ENCODE measurements around the gene IP6K3. TPM values are rescaled to one million over a fixed set of nuclear protein-coding genes. Genes with fewer than 3 reads are reported as not detected.

The IP6K3 gene, protein sequence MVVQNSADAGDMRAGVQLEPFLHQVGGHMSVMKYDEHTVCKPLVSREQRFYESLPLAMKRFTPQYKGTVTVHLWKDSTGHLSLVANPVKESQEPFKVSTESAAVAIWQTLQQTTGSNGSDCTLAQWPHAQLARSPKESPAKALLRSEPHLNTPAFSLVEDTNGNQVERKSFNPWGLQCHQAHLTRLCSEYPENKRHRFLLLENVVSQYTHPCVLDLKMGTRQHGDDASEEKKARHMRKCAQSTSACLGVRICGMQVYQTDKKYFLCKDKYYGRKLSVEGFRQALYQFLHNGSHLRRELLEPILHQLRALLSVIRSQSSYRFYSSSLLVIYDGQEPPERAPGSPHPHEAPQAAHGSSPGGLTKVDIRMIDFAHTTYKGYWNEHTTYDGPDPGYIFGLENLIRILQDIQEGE
- total RNA-seq (under 1 TPM in 1 of 2 donors, not detected in 1; 0.16 TPM), polyA plus RNA-seq (ENCODE audit: insufficient read depth, low read depth, low replicate concordance) (0.15 TPM)
- long read RNA-seq, donor 1 = 0 reads
- long read RNA-seq, donor 2 = 0 reads

- WGBS, 2 donors = 78 to 82% methylated on average over 9 to 10 of the region's 10 CpGs
- no peak for TF ChIP-seq POLR2A (IDR thresholded peaks at IDR 0.05)
- TF ChIP-seq, protein P1, sequence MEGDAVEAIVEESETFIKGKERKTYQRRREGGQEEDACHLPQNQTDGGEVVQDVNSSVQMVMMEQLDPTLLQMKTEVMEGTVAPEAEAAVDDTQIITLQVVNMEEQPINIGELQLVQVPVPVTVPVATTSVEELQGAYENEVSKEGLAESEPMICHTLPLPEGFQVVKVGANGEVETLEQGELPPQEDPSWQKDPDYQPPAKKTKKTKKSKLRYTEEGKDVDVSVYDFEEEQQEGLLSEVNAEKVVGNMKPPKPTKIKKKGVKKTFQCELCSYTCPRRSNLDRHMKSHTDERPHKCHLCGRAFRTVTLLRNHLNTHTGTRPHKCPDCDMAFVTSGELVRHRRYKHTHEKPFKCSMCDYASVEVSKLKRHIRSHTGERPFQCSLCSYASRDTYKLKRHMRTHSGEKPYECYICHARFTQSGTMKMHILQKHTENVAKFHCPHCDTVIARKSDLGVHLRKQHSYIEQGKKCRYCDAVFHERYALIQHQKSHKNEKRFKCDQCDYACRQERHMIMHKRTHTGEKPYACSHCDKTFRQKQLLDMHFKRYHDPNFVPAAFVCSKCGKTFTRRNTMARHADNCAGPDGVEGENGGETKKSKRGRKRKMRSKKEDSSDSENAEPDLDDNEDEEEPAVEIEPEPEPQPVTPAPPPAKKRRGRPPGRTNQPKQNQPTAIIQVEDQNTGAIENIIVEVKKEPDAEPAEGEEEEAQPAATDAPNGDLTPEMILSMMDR (IDR thresholded peaks at IDR 0.05) = no peak
- Histone ChIP-seq H3K36me3 (ENCODE audit: low read depth, missing control alignments) (no peaks in the 10 kb centered on the region), H3K27ac (no peak within 1 kb of the TSS), H3K4me1 (peaks cover 10% of the 10 kb centered on the region), H3K9me3 (no peaks in the 10 kb centered on the region), H3K27me3 (no peaks in the 10 kb centered on the region), H3K4me3 (no peak within 1 kb of the TSS)
- DNase-seq = no peak
- intact Hi-C loops (cut with DNase I; ENCODE audit: low total_unique reads) = no loop called here
Measured at GRCh38 chr6:33746651-33747100, at the start of gene IP6K3. IP6K3 (minus strand) TSS chr6:33746905; CDS start chr6:33735476, 11,429 bp downstream.

DNA sequence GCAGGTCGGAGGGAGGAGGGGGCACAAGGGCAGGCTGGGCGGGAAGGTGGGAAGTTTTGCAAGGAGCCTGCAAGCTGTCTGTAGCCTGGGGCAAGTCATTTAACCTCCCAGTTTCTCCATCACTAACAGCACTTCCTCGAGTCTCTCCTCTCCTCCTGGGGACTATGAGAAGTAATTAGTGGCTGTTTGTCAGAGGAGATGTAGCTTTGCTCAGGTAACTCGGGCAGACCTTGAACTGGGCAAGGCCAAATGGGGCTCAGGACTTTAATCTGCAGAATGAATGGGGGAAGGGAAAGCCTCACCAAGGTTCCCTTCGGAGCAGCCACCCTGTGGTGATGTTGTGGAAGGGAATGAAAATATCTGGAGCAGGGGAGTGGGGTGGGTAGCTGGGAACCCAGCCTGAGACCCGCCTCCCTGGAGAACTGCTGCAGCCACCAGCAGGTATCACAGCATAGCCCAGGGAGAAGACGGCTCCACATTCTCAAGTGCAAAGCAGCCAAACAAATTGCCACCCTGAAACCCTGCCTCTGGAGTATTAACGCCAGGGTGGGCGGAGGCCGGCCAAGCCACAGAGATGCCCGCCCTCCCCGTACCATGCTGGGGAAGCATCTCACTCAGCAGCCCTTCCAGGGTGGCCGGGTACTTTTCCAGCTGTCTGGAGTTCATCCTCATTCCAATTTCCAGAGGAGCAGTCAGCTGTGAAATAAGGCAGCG is 48.4 kb upstream of the IP6K3 start:
- no peak overlapping the region for H3K27ac ChIP-seq
- H3K27me3 ChIP-seq = no peaks in the 10 kb centered on the region
- no peak for DNase-seq
- H3K4me3 ChIP-seq = no peak overlapping the region
- H3K4me1 ChIP-seq = peaks cover 4% of the 10 kb centered on the region
- TF ChIP-seq, protein P1 (IDR thresholded peaks at IDR 0.05) = no peak
- no peak for TF ChIP-seq POLR2A (IDR thresholded peaks at IDR 0.05)
- no peaks in the 10 kb centered on the region for H3K36me3 ChIP-seq (ENCODE audit: low read depth, missing control alignments)
- H3K9me3 ChIP-seq = no peaks in the 10 kb centered on the region
- WGBS, 2 donors = 37 to 64% methylated on average over 4 to 14 of the region's 14 CpGs
- intact Hi-C loops (cut with DNase I; ENCODE audit: low total_unique reads) = no loop called here

GRCh38 chr6:33792981-33793380 is 46.3 kb upstream of the IP6K3 start:
- Histone ChIP-seq H3K27ac (no peak overlapping the region), H3K27me3 (no peaks in the 10 kb centered on the region), H3K36me3 (ENCODE audit: low read depth, missing control alignments) (no peaks in the 10 kb centered on the region), H3K4me3 (no peak overlapping the region), H3K4me1 (no peaks in the 10 kb centered on the region), H3K9me3 (no peaks in the 10 kb centered on the region)
- 69 to 85% methylated on average over 10 of the region's 10 CpGs for WGBS, 2 donors
- no peak for DNase-seq
- intact Hi-C loops (cut with DNase I; ENCODE audit: low total_unique reads) = no loop called here
- TF ChIP-seq POLR2A (IDR thresholded peaks at IDR 0.05) = no peak
- TF ChIP-seq, protein P1 (IDR thresholded peaks at IDR 0.05) = no peak

- intact Hi-C loops (cut with DNase I; ENCODE audit: low total_unique reads) = no loop called here
- H3K4me3 ChIP-seq = no peak overlapping the region
- no peak for TF ChIP-seq POLR2A (IDR thresholded peaks at IDR 0.05)
- TF ChIP-seq, protein P1 (IDR thresholded peaks at IDR 0.05) = no peak
- H3K27ac ChIP-seq = no peak overlapping the region
- no peaks in the 10 kb centered on the region for H3K36me3 ChIP-seq (ENCODE audit: low read depth, missing control alignments)
- H3K4me1 ChIP-seq = peaks cover 12% of the 10 kb centered on the region
- H3K27me3 ChIP-seq = no peaks in the 10 kb centered on the region
- no peak for DNase-seq
- 52 to 58% methylated on average over 7 of the region's 7 CpGs for WGBS, 2 donors
- no peaks in the 10 kb centered on the region for H3K9me3 ChIP-seq
Measured at GRCh38 chr6:33791620-33792019, 44.9 kb upstream of the IP6K3 start.

All from testis (tissue), 5 donors.